H1 (cell line): ENCODE data around the gene MBLAC1. TPM values are rescaled to one million over a fixed set of nuclear protein-coding genes. Genes with fewer than 3 reads are reported as not detected.

Experiments
- CTCF ChIA-PET: fragments of 300-600 bp; sonication (Branson Sonifier 250); formaldehyde crosslinking; loops from one replicate; lab custom pipeline; 2021; ENCODE audit not compliant: partially characterized antibody; lab: Charles Lee
- POLR2A ChIA-PET: fragments of 300-600 bp; sonication (Branson Sonifier 250); formaldehyde crosslinking; loops from one replicate; lab custom pipeline; 2021; ENCODE audit warnings: inconsistent platforms; ENCODE audit not compliant: partially characterized antibody; lab: Charles Lee
- DNase-seq, 2 experiments: peaks; one replicate each; pipeline versions ENCODE4 v3.0.0 to v3.0.0-alpha.2; 2010 to 2022; ENCODE audit warnings: low spot score in 2 of 2, low read depth in 1 of 2, mixed read lengths in 1 of 2
- FAIRE-seq: peaks from 2 replicates; lab custom pipeline; 2011; peaks lifted over from hg19 to GRCh38; lab: Jason Lieb, UNC
- H2AFZ ChIP-seq: 2 replicates; pipeline ENCODE4 v1.8.1; 2012; ENCODE audit warnings: low read length, inconsistent platforms
- H2AK5ac ChIP-seq: 2 replicates; pipeline ENCODE4 v1.6.1; 2013; ENCODE audit warnings: low read depth, low read length
- H2BK120ac ChIP-seq: replicated peaks from 2 replicates; pipeline ENCODE3; 2013; ENCODE audit warnings: low read depth, low read length, inconsistent platforms
- H2BK12ac ChIP-seq: 2 replicates; pipeline ENCODE4 v1.6.1; 2013; ENCODE audit warnings: low read depth, low read length
- H2BK15ac ChIP-seq: 2 replicates; pipeline ENCODE4 v1.6.1; 2013; ENCODE audit warnings: low read length
- H2BK20ac ChIP-seq: 2 replicates; pipeline ENCODE4 v1.6.1; 2013; ENCODE audit warnings: low read length
- H2BK5ac ChIP-seq: 2 replicates; pipeline ENCODE4 v1.6.1; 2013; ENCODE audit warnings: low read depth, low read length
- H3K14ac ChIP-seq: 2 replicates; pipeline ENCODE4 v1.6.1; 2013; ENCODE audit warnings: inconsistent platforms; ENCODE audit not compliant: insufficient read length
- H3K18ac ChIP-seq: 2 replicates; pipeline ENCODE4 v1.6.1; 2013; ENCODE audit warnings: low read length; ENCODE audit errors: extremely low read depth
- H3K23ac ChIP-seq: 2 replicates; pipeline ENCODE4 v1.6.1; 2013; ENCODE audit warnings: inconsistent platforms; ENCODE audit not compliant: insufficient read length
- H3K23me2 ChIP-seq: 2 replicates; pipeline ENCODE4 v1.6.1; 2013; ENCODE audit warnings: low read depth, low read length
- H3K27ac ChIP-seq: 2 replicates; pipeline ENCODE4 v1.6.1; 2011; ENCODE audit warnings: low read depth, low read length, inconsistent platforms
- H3K27me3 ChIP-seq, 4 experiments: replicated peaks in 1 of 4; 1 replicate in 1 of 4; 2 replicates in 3 of 4; pipeline versions ENCODE4 v1.6.1 to v1.8.1; 2011 to 2013; ENCODE audit warnings: low read length in 3 of 4, mild to moderate bottlenecking in 3 of 4, inconsistent platforms in 2 of 4, mixed read lengths in 2 of 4, moderate library complexity in 1 of 4; ENCODE audit not compliant: control insufficient read depth in 3 of 4, insufficient read depth in 3 of 4; ENCODE audit errors: extremely low read depth in 1 of 4
- H3K36me3 ChIP-seq, 4 experiments: 2 replicates each; pipeline versions ENCODE4 v1.6.1 to v1.8.1; 2011 to 2013; ENCODE audit warnings: mild to moderate bottlenecking in 4 of 4, low read length in 3 of 4, moderate library complexity in 2 of 4, control low read depth in 1 of 4, inconsistent platforms in 1 of 4; ENCODE audit not compliant: insufficient read depth in 4 of 4, control insufficient read depth in 2 of 4
- H3K4ac ChIP-seq: replicated peaks from 2 replicates; pipeline ENCODE3; 2013; ENCODE audit warnings: low read length, low read depth, mixed read lengths, inconsistent platforms; ENCODE audit not compliant: insufficient read length
- H3K4me1 ChIP-seq, 4 experiments: replicated peaks in 1 of 4; 1 replicate in 1 of 4; 2 replicates in 3 of 4; pipeline versions ENCODE4 v1.6.1 to v1.8.1; 2011 to 2013; ENCODE audit warnings: low read length in 3 of 4, inconsistent platforms in 2 of 4, mixed read lengths in 1 of 4; ENCODE audit not compliant: insufficient read depth in 4 of 4, control insufficient read depth in 3 of 4
- H3K4me2 ChIP-seq, 2 experiments: 2 replicates each; pipeline versions ENCODE4 v1.6.1 to v1.8.1; 2011 to 2013; ENCODE audit warnings: low read depth in 2 of 2, low read length in 2 of 2, control low read depth in 1 of 2, inconsistent platforms in 1 of 2, mild to moderate bottlenecking in 1 of 2; ENCODE audit not compliant: insufficient read depth in 1 of 2
- H3K4me3 ChIP-seq, 4 experiments: fragments of 200-600, 300-600 bp in 1 of 4; sonication (generic), shearing (Covaris generic), sonication (Bioruptor Twin) in 1 of 4; 2 replicates each; pipeline versions ENCODE4 v1.5.1 to v1.8.1; 2011 to 2016; ENCODE audit warnings: low read length in 4 of 4, low read depth in 3 of 4, control low read depth in 2 of 4, inconsistent platforms in 2 of 4, mild to moderate bottlenecking in 2 of 4, mixed read lengths in 1 of 4, moderate library complexity in 1 of 4; ENCODE audit not compliant: insufficient read depth in 2 of 4; ENCODE audit errors: extremely low read depth in 1 of 4
- H3K56ac ChIP-seq: replicated peaks from 2 replicates; pipeline ENCODE3; 2013; ENCODE audit warnings: low read depth, mild to moderate bottlenecking, mixed read lengths, low read length, inconsistent platforms; ENCODE audit not compliant: insufficient read length
- H3K79me1 ChIP-seq: 2 replicates; pipeline ENCODE4 v1.6.1; 2013; ENCODE audit warnings: low read depth, low read length, control low read depth
- H3K79me2 ChIP-seq, 2 experiments: 2 replicates each; pipeline versions ENCODE4 v1.6.1 to v1.8.1; 2012 to 2013; ENCODE audit warnings: low read length in 2 of 2, mild to moderate bottlenecking in 2 of 2, inconsistent platforms in 1 of 2; ENCODE audit not compliant: insufficient read depth in 2 of 2, control insufficient read depth in 1 of 2
- H3K9ac ChIP-seq, 4 experiments: replicated peaks in 1 of 4; 1 replicate in 1 of 4; 2 replicates in 3 of 4; pipeline versions ENCODE4 v1.6.1 to v1.8.1; 2011 to 2013; ENCODE audit warnings: low read depth in 3 of 4, low read length in 3 of 4, control low read depth in 2 of 4, mild to moderate bottlenecking in 2 of 4, moderate library complexity in 2 of 4, inconsistent platforms in 1 of 4; ENCODE audit errors: extremely low read depth in 1 of 4
- H3K9me3 ChIP-seq, 2 experiments: 2 replicates each; pipeline versions ENCODE4 v1.6.1 to v1.8.1; 2012 to 2013; ENCODE audit warnings: mild to moderate bottlenecking in 2 of 2, moderate library complexity in 2 of 2, control low read depth in 1 of 2, inconsistent platforms in 1 of 2, low read depth in 1 of 2, low read length in 1 of 2, mixed read lengths in 1 of 2; ENCODE audit not compliant: insufficient read depth in 2 of 2
- H4K20me1 ChIP-seq, 2 experiments: replicated peaks in 1 of 2; 2 replicates each; pipeline versions ENCODE3 to v1.8.1; 2011 to 2013; ENCODE audit warnings: inconsistent platforms in 2 of 2, low read length in 2 of 2, mild to moderate bottlenecking in 1 of 2; ENCODE audit not compliant: insufficient read depth in 2 of 2, control insufficient read depth in 1 of 2
- H4K5ac ChIP-seq: 2 replicates; pipeline ENCODE4 v1.6.1; 2013; ENCODE audit warnings: low read length, low read depth, mixed read lengths, inconsistent platforms; ENCODE audit not compliant: insufficient read length
- H4K8ac ChIP-seq: 2 replicates; pipeline ENCODE4 v1.8.0; 2013; ENCODE audit warnings: mild to moderate bottlenecking, moderate library complexity, low read length, inconsistent platforms; ENCODE audit not compliant: insufficient read depth; ENCODE audit errors: extremely low read depth
- H4K91ac ChIP-seq: replicated peaks from 2 replicates; pipeline ENCODE3; 2013; ENCODE audit warnings: low read length, mixed read lengths, inconsistent platforms; ENCODE audit not compliant: insufficient read length
- WGBS, 2 experiments: shearing (Covaris generic) in 1 of 2; methylation state at CpG; one replicate each; pipeline versions ENCODE4 v1.1.6 to v1.1.7; 2013 to 2015; ENCODE audit warnings: low lambda C conversion rate in 2 of 2, mixed read lengths in 2 of 2, inconsistent platforms in 1 of 2, low coverage in 1 of 2, missing lambda C conversion rate in 1 of 2; ENCODE audit not compliant: insufficient replicate concordance in 2 of 2, insufficient coverage in 1 of 2, insufficient read length in 1 of 2; ENCODE audit errors: extremely low coverage in 1 of 2, missing lambda C conversion rate in 1 of 2; 5-methylcytosine and 5-hydroxymethylcytosine counted together
- polyA plus RNA-seq, 7 experiments: library from polyadenylated mRNA; depleted of rRNA in 3 of 7; stranded (reverse) in 5 of 7; unstranded in 2 of 7; fragments of >200 nt in 5 of 7; fragments of 200-250 nt in 2 of 7; gene quantifications; 1 replicate in 5 of 7; 2 replicates in 1 of 7; 4 replicates in 1 of 7; pipeline versions ENCODE4 v1.2.1 to v1.2.3, GENCODE V29; 2011 to 2013; ENCODE audit warnings: missing spikeins in 2 of 7, mixed read lengths in 2 of 7
- total RNA-seq: library from RNA; stranded (reverse); fragmentation: NEBNext Ultra II Directional; extraction: Animal tissue kit (Norgen Biotek cat#: 25700); gene quantifications from 2 replicates; pipeline ENCODE4 v1.2.1, GENCODE V29; 2021

MBLAC1 gene
- total and polyA plus RNA-seq, 2 of the 8 experiments (the other 6 are each of a cell fraction or from before 2014, with no cell fraction given), result 1.00 to 1.7 TPM

- Histone ChIP-seq H3K27ac (no peak overlapping the region), H4K91ac (peak overlapping the region; percentile 84), H3K18ac (peak overlapping the region; percentile 65; the same call in 1 of the 2 replicates), H3K4me2 (peak overlapping the region; percentile 0 to 54; a peak in 3 of 4 replicates), H3K79me2 (no peaks in the 10 kb centered on the region), H3K4ac (no peak overlapping the region), H3K23me2 (peaks cover 8% of the 10 kb centered on the region; the same call in 1 of the 2 replicates), H2BK12ac (no peak overlapping the region), H3K23ac (no peak overlapping the region), H2BK120ac (peak overlapping the region; percentile 55), H2AK5ac (no peak overlapping the region), H2BK20ac (peak overlapping the region; percentile 61; the same call in 1 of the 2 replicates), H2BK15ac (peak overlapping the region; percentile 88; the same call in 1 of the 2 replicates), H4K5ac (no peak overlapping the region), H3K4me3 (peak overlapping the region in 2 of 4 experiments; percentile 11 to 43; a peak in 3 of 8 replicates), H3K14ac (no peak overlapping the region), H3K36me3 (no peaks in the 10 kb centered on the region), H4K8ac (no peak overlapping the region), H3K79me1 (no peaks in the 10 kb centered on the region), H2AFZ (peak overlapping the region; percentile 86), H3K56ac (no peak overlapping the region), H3K9ac (0 out of 7 replicates have a peak overlapping the region, but pooled peaks of 1 of the 4 experiments have one; percentile 5), H3K27me3 (peaks cover 0 to 11% (median 0%) of the 10 kb centered on the region in 4 experiments; a peak in 2 of 7 replicates), H3K9me3 (no peaks in the 10 kb centered on the region), H3K4me1 (peaks cover 0 to 8% (median 0%) of the 10 kb centered on the region in 4 experiments; a peak in 2 of 7 replicates), H2BK5ac (no peak overlapping the region), H4K20me1 (no peaks in the 10 kb centered on the region)
- WGBS, 2 experiments, result 9% methylated on average over 24 of the region's 24 CpGs; no CpG with 5 or more reads in 1 of the 2 experiments
- CTCF ChIA-PET, result interaction anchor here (0.6 to 9.0 kb wide), 36 partner anchors 10 to 1465 kb away, joined by 3 to 108 read pairs (median 5); partner anchors contain the start of genes AP4M1, GAL3ST4, LAMTOR4 and MCM7
- DNase-seq (peak in 1 of 2 experiments; percentile 99), FAIRE-seq (no peak)
- POLR2A ChIA-PET, result interaction anchor here (0.6 to 4.1 kb wide), 21 partner anchors 10 to 544 kb away, joined by 3 to 68 read pairs (median 4); partner anchors contain the start of genes AP4M1, LAMTOR4, MCM7 and ZKSCAN1
These were observed 4.1 kb downstream of the MBLAC1 start for GRCh38 chr7:100130608-100131453.
